Panc1 (cell line): ENCODE results near the gene TPD52L1. TPM values are rescaled to one million over a fixed set of nuclear protein-coding genes. Genes with fewer than 3 reads are reported as not detected.

ENCODE experiments used
- ATAC-seq: fragments of 200-7000 bp; cut with Tn5 transposase; 2 replicates; pipeline ENCODE4 v1.9.1; 2020; ENCODE audit warnings: mild to moderate bottlenecking, moderate library complexity
- BruUV-seq: library from RNA; stranded (reverse); fragments of 400-500 nt; replicated peaks from 2 replicates; lab custom pipeline; 2021; lab: Mats Ljungman, UMichigan
- CTCF ChIA-PET: fragments of 300-600 bp; sonication (Branson Sonifier 250); formaldehyde crosslinking; loops from one replicate; lab custom pipeline; 2022; ENCODE audit warnings: antibody characterized with exemption; lab: Charles Lee
- POLR2A ChIA-PET: fragments of 300-600 bp; sonication (Branson Sonifier 250); formaldehyde crosslinking; loops from one replicate; lab custom pipeline; 2022; ENCODE audit warnings: antibody characterized with exemption; lab: Charles Lee
- DNase-seq: peaks from one replicate; pipeline ENCODE4 v3.0.0-alpha.2; 2010; ENCODE audit warnings: low read depth, low spot score
- H3K27ac ChIP-seq: 2 replicates; pipeline ENCODE4 v1.5.1; 2011; ENCODE audit warnings: mild to moderate bottlenecking, low read length, inconsistent platforms
- H3K27me3 ChIP-seq: fragments of 200-500 bp; sonication (Bioruptor generic); 2 replicates; pipeline ENCODE4 v1.6.0; 2014; ENCODE audit warnings: low read length, inconsistent platforms; ENCODE audit not compliant: control insufficient read depth, insufficient read depth
- H3K36me3 ChIP-seq: fragments of 200-500 bp; sonication (Bioruptor generic); 2 replicates; pipeline ENCODE4 v1.5.1; 2014; ENCODE audit warnings: inconsistent platforms, mild to moderate bottlenecking, low read length, moderate library complexity; ENCODE audit not compliant: control insufficient read depth, insufficient read depth
- H3K4me1 ChIP-seq: 2 replicates; pipeline ENCODE4 v1.5.1; 2011; ENCODE audit warnings: inconsistent platforms, mild to moderate bottlenecking, low read length, moderate library complexity; ENCODE audit not compliant: control insufficient read depth, insufficient read depth
- H3K4me3 ChIP-seq, 2 experiments: 2 replicates each; pipeline ENCODE4 v1.5.1; 2011 to 2012; ENCODE audit warnings: low read depth in 2 of 2, low read length in 2 of 2, mild to moderate bottlenecking in 2 of 2, inconsistent platforms in 1 of 2, moderate library complexity in 1 of 2
- H3K9me3 ChIP-seq: fragments of 200-500 bp; sonication (Bioruptor generic); 2 replicates; pipeline ENCODE4 v1.5.1; 2014; ENCODE audit warnings: low read depth, mild to moderate bottlenecking, inconsistent platforms, low read length, moderate library complexity; ENCODE audit not compliant: control insufficient read depth, insufficient read depth
- POLR2AphosphoS5 ChIP-seq: IDR thresholded peaks from 2 replicates; pipeline ENCODE4 v1.6.1; 2012; ENCODE audit warnings: mild to moderate bottlenecking, low read depth, low read length, moderate library complexity
- SIN3A ChIP-seq: IDR thresholded peaks from 2 replicates; pipeline ENCODE4 v1.6.1; 2012; ENCODE audit warnings: low read depth, mild to moderate bottlenecking, low read length, moderate library complexity, borderline replicate concordance; ENCODE audit not compliant: insufficient read depth
- TCF7L2 ChIP-seq: IDR thresholded peaks from 2 replicates; pipeline ENCODE4 v1.6.1; 2011; ENCODE audit warnings: mild to moderate bottlenecking, low read depth, low read length, inconsistent platforms
- in situ Hi-C: cut with HindIII; loops from 2 replicates; pipeline ENCODE4 v1.10.0; 2016; ENCODE audit warnings: low sequenced_read_pairs, low pct_unique_long_range_greater_than_20kb
- intact Hi-C: fragments of 100-400 bp; cut with micrococcal nuclease; formaldehyde crosslinking; loops from one replicate; pipeline ENCODE4 v1.10.0; 2022; ENCODE audit not compliant: unreplicated experiment
- total RNA-seq: library from RNA; stranded (reverse); gene quantifications from one replicate; pipeline ENCODE4 v1.2.1, GENCODE V29; 2021; ENCODE audit not compliant: unreplicated experiment
- TF ChIP-seq, protein P1 (sequence below), 2 experiments: IDR thresholded peaks; 2 replicates each; pipeline ENCODE4 v1.6.1; 2011 to 2012; ENCODE audit warnings: low read depth in 2 of 2, control low read depth in 1 of 2, low read length in 1 of 2, mild to moderate bottlenecking in 1 of 2, moderate library complexity in 1 of 2; ENCODE audit not compliant: insufficient read depth in 1 of 2
- TF ChIP-seq, protein P2 (sequence below): fragments of 450-650 bp; IDR thresholded peaks from 2 replicates; pipeline ENCODE4 v1.5.1; 2017; ENCODE audit warnings: mild to moderate bottlenecking

TPD52L1 gene
- total RNA-seq, 1 experiment from 2014 or later: 2.9 TPM

DNA sequence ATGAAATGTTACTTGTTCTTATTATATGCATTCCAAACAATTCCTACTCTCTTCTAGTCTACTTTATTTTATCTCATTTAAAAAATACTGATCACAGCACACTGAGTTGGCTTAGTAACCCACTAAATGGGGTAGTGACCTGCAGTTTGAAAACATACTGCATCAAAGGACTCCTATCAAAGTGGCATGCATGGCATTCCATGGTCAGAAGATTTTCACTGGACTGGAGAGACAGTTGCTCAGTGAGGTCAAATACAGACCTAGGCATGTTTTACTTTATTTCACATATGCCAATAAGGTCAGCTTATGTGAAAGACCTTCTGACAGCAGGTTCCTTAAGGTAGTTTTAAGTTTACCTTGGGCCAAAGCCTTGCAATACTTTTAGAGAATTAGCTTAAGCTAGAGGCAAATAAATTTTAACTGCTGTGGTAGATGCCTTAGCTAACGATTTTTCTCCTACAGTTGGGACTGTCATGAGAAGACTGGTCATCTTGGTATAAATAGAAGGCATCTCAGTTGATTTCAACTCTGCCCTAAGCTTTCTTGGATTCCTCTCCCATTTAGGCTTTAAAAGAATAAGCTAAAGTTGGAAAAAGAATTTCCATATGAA lies 35.1 kb downstream of the TPD52L1 start:
- BruUV-seq: no TSS peak
- intact Hi-C loops: no loop called here
- TF ChIP-seq, protein P1, sequence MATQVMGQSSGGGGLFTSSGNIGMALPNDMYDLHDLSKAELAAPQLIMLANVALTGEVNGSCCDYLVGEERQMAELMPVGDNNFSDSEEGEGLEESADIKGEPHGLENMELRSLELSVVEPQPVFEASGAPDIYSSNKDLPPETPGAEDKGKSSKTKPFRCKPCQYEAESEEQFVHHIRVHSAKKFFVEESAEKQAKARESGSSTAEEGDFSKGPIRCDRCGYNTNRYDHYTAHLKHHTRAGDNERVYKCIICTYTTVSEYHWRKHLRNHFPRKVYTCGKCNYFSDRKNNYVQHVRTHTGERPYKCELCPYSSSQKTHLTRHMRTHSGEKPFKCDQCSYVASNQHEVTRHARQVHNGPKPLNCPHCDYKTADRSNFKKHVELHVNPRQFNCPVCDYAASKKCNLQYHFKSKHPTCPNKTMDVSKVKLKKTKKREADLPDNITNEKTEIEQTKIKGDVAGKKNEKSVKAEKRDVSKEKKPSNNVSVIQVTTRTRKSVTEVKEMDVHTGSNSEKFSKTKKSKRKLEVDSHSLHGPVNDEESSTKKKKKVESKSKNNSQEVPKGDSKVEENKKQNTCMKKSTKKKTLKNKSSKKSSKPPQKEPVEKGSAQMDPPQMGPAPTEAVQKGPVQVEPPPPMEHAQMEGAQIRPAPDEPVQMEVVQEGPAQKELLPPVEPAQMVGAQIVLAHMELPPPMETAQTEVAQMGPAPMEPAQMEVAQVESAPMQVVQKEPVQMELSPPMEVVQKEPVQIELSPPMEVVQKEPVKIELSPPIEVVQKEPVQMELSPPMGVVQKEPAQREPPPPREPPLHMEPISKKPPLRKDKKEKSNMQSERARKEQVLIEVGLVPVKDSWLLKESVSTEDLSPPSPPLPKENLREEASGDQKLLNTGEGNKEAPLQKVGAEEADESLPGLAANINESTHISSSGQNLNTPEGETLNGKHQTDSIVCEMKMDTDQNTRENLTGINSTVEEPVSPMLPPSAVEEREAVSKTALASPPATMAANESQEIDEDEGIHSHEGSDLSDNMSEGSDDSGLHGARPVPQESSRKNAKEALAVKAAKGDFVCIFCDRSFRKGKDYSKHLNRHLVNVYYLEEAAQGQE (IDR thresholded peaks at IDR 0.05; ENCODE audit: insufficient read depth in 1 of 2, low read depth in 2 of 2, low read length in 1 of 2): no peak
- TF ChIP-seq POLR2AphosphoS5 (no peak), TCF7L2 (no peak), SIN3A (no peak)
- TF ChIP-seq, protein P2, sequence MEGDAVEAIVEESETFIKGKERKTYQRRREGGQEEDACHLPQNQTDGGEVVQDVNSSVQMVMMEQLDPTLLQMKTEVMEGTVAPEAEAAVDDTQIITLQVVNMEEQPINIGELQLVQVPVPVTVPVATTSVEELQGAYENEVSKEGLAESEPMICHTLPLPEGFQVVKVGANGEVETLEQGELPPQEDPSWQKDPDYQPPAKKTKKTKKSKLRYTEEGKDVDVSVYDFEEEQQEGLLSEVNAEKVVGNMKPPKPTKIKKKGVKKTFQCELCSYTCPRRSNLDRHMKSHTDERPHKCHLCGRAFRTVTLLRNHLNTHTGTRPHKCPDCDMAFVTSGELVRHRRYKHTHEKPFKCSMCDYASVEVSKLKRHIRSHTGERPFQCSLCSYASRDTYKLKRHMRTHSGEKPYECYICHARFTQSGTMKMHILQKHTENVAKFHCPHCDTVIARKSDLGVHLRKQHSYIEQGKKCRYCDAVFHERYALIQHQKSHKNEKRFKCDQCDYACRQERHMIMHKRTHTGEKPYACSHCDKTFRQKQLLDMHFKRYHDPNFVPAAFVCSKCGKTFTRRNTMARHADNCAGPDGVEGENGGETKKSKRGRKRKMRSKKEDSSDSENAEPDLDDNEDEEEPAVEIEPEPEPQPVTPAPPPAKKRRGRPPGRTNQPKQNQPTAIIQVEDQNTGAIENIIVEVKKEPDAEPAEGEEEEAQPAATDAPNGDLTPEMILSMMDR: no peak
- Histone ChIP-seq H3K4me1 (no peaks in the 10 kb centered on the region), H3K4me3 (no peak overlapping the region), H3K9me3 (no peaks in the 10 kb centered on the region), H3K36me3 (no peaks in the 10 kb centered on the region), H3K27me3 (peaks cover 2% of the 10 kb centered on the region; the same call in 1 of the 2 replicates), H3K27ac (no peak overlapping the region)
- in situ Hi-C loops: no loop called here
- ChIA-PET POLR2A (no interaction called here), CTCF (no interaction called here)
- DNase-seq: no peak
- no peak for ATAC-seq

DNA sequence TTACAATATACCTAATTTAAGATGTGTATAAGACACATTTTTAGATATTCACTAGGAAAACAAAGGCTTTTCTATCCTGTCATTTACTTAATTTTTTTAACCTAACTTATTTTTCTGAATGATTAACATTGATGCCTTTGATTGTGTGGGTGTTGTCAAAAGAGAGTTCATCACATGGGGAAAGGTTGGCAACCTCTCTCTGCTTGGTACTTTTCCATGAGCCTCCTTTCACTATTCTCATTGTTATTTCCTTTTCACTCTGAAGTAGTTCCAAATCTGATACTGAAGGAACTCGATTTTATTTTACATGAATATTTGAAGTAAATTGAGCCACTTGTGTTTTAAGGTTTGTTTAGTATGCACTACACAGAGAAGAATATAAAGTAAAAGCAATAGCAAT lies 35.9 kb downstream of the TPD52L1 start:
- Histone ChIP-seq H3K9me3 (no peaks in the 10 kb centered on the region), H3K27me3 (peaks cover 2% of the 10 kb centered on the region; the same call in 1 of the 2 replicates), H3K4me1 (no peaks in the 10 kb centered on the region), H3K4me3 (no peak overlapping the region), H3K36me3 (no peaks in the 10 kb centered on the region), H3K27ac (no peak overlapping the region)
- in situ Hi-C loops: no loop called here
- CTCF ChIA-PET: no interaction called here
- no peak for TF ChIP-seq POLR2AphosphoS5
- TF ChIP-seq SIN3A: no peak
- TF ChIP-seq, protein P2: no peak
- no peak for TF ChIP-seq TCF7L2
- TF ChIP-seq, protein P1 (IDR thresholded peaks at IDR 0.05; ENCODE audit: insufficient read depth in 1 of 2, low read depth in 2 of 2, low read length in 1 of 2): no peak
- intact Hi-C loops: no loop called here
- BruUV-seq: no TSS peak
- DNase-seq (no peak), ATAC-seq (no peak)
- POLR2A ChIA-PET: no interaction called here
